Sigmoid colon (tissue), 4 donors: ENCODE results near the gene MACROD2.

Experiments
- EP300 ChIP-seq, 4 donors: sonication (generic); formaldehyde crosslinking; IDR thresholded peaks; one replicate each; pipeline ENCODE4 v1.6.1; 2017; ENCODE audit warnings: antibody characterized with exemption in 4 of 4
- POLR2A ChIP-seq, 2 donors: fragments of 450-650 bp; IDR thresholded peaks; one replicate each; pipeline ENCODE4 v1.6.1; 2016; ENCODE audit warnings: antibody characterized with exemption in 2 of 2, mild to moderate bottlenecking in 2 of 2, moderate library complexity in 2 of 2
- TF ChIP-seq, protein P1 (sequence below), 4 experiments: fragments of 450-650 bp in 3 of 4; fragments of 200-600 bp in 1 of 4; IDR thresholded peaks; one replicate each; pipeline ENCODE4 v1.5.1; 2016 to 2019; ENCODE audit warnings: antibody characterized with exemption in 4 of 4, mild to moderate bottlenecking in 3 of 4, moderate library complexity in 2 of 4

DNA sequence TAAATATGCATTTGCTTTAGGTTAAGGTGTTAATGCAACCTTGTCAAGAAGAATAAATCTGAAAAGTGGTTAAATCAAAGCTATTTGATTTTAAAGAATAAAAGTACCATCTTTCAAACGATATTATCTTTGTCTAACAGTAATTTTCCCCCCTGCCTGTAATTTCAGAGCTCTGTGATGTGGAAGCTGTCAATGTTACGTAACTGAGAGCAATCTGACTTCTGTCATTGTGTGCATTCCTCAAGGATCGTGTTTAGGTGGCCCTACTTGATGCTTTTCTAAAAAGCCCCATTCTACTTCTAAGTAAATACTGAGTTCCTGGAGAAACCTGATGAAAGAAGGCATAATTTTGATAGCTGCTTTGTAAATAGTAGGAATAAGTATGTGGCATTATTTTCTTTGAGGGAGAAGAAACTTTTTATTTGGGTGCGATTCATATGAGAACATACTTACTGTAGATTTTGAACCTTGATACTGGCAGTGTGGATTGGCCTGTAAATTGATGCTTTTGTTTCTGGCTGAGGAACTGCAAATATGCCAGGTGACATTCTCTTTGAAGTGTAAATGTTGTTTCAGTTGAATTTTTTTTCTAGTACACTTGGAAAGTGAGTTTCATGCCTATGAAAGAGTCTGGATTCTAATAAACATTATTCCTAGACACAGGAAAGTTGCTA is 871.7 kb downstream of the MACROD2 start:
- TF ChIP-seq, protein P1, sequence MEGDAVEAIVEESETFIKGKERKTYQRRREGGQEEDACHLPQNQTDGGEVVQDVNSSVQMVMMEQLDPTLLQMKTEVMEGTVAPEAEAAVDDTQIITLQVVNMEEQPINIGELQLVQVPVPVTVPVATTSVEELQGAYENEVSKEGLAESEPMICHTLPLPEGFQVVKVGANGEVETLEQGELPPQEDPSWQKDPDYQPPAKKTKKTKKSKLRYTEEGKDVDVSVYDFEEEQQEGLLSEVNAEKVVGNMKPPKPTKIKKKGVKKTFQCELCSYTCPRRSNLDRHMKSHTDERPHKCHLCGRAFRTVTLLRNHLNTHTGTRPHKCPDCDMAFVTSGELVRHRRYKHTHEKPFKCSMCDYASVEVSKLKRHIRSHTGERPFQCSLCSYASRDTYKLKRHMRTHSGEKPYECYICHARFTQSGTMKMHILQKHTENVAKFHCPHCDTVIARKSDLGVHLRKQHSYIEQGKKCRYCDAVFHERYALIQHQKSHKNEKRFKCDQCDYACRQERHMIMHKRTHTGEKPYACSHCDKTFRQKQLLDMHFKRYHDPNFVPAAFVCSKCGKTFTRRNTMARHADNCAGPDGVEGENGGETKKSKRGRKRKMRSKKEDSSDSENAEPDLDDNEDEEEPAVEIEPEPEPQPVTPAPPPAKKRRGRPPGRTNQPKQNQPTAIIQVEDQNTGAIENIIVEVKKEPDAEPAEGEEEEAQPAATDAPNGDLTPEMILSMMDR (IDR thresholded peaks at IDR 0.05): no peak
- TF ChIP-seq EP300 (IDR thresholded peaks at IDR 0.05) (no peak), POLR2A (IDR thresholded peaks at IDR 0.05) (no peak)
